HCT116 (cell line): ENCODE results near the gene KSR2. TPM values are rescaled to one million over a fixed set of nuclear protein-coding genes. Genes with fewer than 3 reads are reported as not detected.

ENCODE experiments used
- ATAC-seq: fragments of 200-7000 bp; cut with Tn5 transposase; 2 replicates; pipeline ENCODE4 v1.9.1; 2020; ENCODE audit warnings: mild to moderate bottlenecking, moderate library complexity
- BruUV-seq: library from RNA; stranded (reverse); fragments of 400-500 nt; replicated peaks from 2 replicates; lab custom pipeline; 2021; lab: Mats Ljungman, UMichigan
- CTCF ChIA-PET: fragments of 300-600 bp; sonication (Branson Sonifier 250); formaldehyde crosslinking; loops from one replicate; lab custom pipeline; 2021; ENCODE audit warnings: antibody characterized with exemption; lab: Charles Lee
- POLR2A ChIA-PET: fragments of 300-600, 350-600 bp; sonication (Branson Sonifier 250); formaldehyde crosslinking; loops from one replicate; lab custom pipeline; 2021; ENCODE audit warnings: antibody characterized with exemption; lab: Charles Lee
- RAD21 ChIA-PET, 2 experiments: fragments of 300-600 bp; sonication (Branson Sonifier 250); formaldehyde crosslinking; loops; one replicate each; lab custom pipeline; 2023; ENCODE audit warnings: low total read pairs in 2 of 2; ENCODE audit not compliant: uncharacterized antibody in 2 of 2, unreplicated experiment in 2 of 2, low non-redundant PET in 1 of 2; lab: Charles Lee
- DNase-seq: peaks from one replicate; pipeline ENCODE4 v3.0.0-alpha.2; 2010; ENCODE audit warnings: low read depth, low spot score
- H2AFZ ChIP-seq: fragments of 200-600 bp; shearing (Covaris generic), sonication (generic); 2 replicates; pipeline ENCODE4 v1.6.1; 2017; ENCODE audit warnings: low read depth, mixed run types, mixed read lengths, antibody characterized with exemption, low read length; ENCODE audit not compliant: poor library complexity, severe bottlenecking
- H3K27ac ChIP-seq: 2 replicates; pipeline ENCODE4 v1.5.1; 2012; ENCODE audit warnings: low read depth, low read length
- H3K27me3 ChIP-seq: fragments of 200-600 bp; sonication (generic); 2 replicates; pipeline ENCODE4 v1.6.1; 2016; ENCODE audit warnings: mixed run types, low read length, mixed read lengths; ENCODE audit not compliant: insufficient read depth
- H3K36me3 ChIP-seq, 2 experiments: fragments of 200-500 bp in 1 of 2; fragments of 200-600 bp in 1 of 2; sonication (Bioruptor generic) in 1 of 2; sonication (generic) in 1 of 2; 2 replicates each; pipeline versions ENCODE4 v1.5.1 to v1.6.1; 2014 to 2016; ENCODE audit warnings: low read length in 2 of 2, inconsistent platforms in 1 of 2, mixed read lengths in 1 of 2, mixed run types in 1 of 2; ENCODE audit not compliant: insufficient read depth in 2 of 2, control insufficient read depth in 1 of 2
- H3K4me1 ChIP-seq, 2 experiments: fragments of 200-600 bp in 1 of 2; sonication (generic) in 1 of 2; 2 replicates each; pipeline versions ENCODE4 v1.5.1 to v1.6.1; 2012 to 2017; ENCODE audit warnings: low read length in 2 of 2, inconsistent platforms in 1 of 2, mild to moderate bottlenecking in 1 of 2, mixed read lengths in 1 of 2, mixed run types in 1 of 2, moderate library complexity in 1 of 2; ENCODE audit not compliant: insufficient read depth in 2 of 2, control insufficient read depth in 1 of 2
- H3K4me2 ChIP-seq: fragments of 200-600 bp; sonication (generic); 2 replicates; pipeline ENCODE4 v1.6.1; 2017; ENCODE audit warnings: mixed run types, low read length, mixed read lengths
- H3K4me3 ChIP-seq, 2 experiments: fragments of 200-600 bp in 1 of 2; sonication (generic) in 1 of 2; replicated peaks in 1 of 2; 2 replicates each; pipeline ENCODE4 v1.5.1; 2011 to 2016; ENCODE audit warnings: low read length in 2 of 2, control low read depth in 1 of 2, low read depth in 1 of 2, mild to moderate bottlenecking in 1 of 2, mixed read lengths in 1 of 2, mixed run types in 1 of 2
- H3K79me2 ChIP-seq: fragments of 200-600 bp; sonication (generic); 2 replicates; pipeline ENCODE4 v1.6.1; 2017; ENCODE audit warnings: mild to moderate bottlenecking, mixed run types, low read length, moderate library complexity, mixed read lengths; ENCODE audit not compliant: insufficient read depth
- H3K9ac ChIP-seq: fragments of 200-600 bp; sonication (generic); 2 replicates; pipeline ENCODE4 v1.6.1; 2016; ENCODE audit warnings: low read length, mixed read lengths
- H3K9me2 ChIP-seq: fragments of 200-600 bp; sonication (generic), shearing (Covaris generic); 2 replicates; pipeline ENCODE4 v1.6.1; 2017; ENCODE audit warnings: mixed run types, mild to moderate bottlenecking, moderate library complexity; ENCODE audit not compliant: insufficient read depth
- H3K9me3 ChIP-seq, 2 experiments: fragments of 200-500 bp in 1 of 2; fragments of 200-600 bp in 1 of 2; sonication (Bioruptor generic) in 1 of 2; sonication (generic) in 1 of 2; 2 replicates each; pipeline ENCODE4 v1.6.1; 2014 to 2017; ENCODE audit warnings: low read length in 2 of 2, mixed read lengths in 2 of 2, inconsistent platforms in 1 of 2, low read depth in 1 of 2, mild to moderate bottlenecking in 1 of 2, mixed run types in 1 of 2, moderate library complexity in 1 of 2; ENCODE audit not compliant: control insufficient read depth in 1 of 2, insufficient read depth in 1 of 2
- H4K20me1 ChIP-seq: fragments of 200-600 bp; sonication (generic), shearing (Covaris generic); 2 replicates; pipeline ENCODE4 v1.6.1; 2017; ENCODE audit warnings: mixed run types, mild to moderate bottlenecking, moderate library complexity; ENCODE audit not compliant: insufficient read depth
- CBX3 ChIP-seq: IDR thresholded peaks from 2 replicates; pipeline ENCODE4 v1.6.1; 2012; ENCODE audit warnings: low read depth
- EGR1 ChIP-seq: IDR thresholded peaks from 2 replicates; pipeline ENCODE4 v1.6.1; 2012; ENCODE audit warnings: low read depth
- ELF1 ChIP-seq: IDR thresholded peaks from 2 replicates; pipeline ENCODE4 v1.6.1; 2012; ENCODE audit warnings: low read depth, borderline replicate concordance
- EZH2phosphoT487 ChIP-seq: fragments of 200-600 bp; IDR thresholded peaks from 2 replicates; pipeline ENCODE4 v1.6.1; 2018; ENCODE audit warnings: antibody characterized with exemption, borderline replicate concordance
- JUND ChIP-seq: IDR thresholded peaks from 2 replicates; pipeline ENCODE4 v1.6.1; 2012
- MAX ChIP-seq: IDR thresholded peaks from 2 replicates; pipeline ENCODE4 v1.6.1; 2012
- POLR2A ChIP-seq: IDR thresholded peaks from 2 replicates; pipeline ENCODE4 v1.7.0; 2011; ENCODE audit warnings: borderline replicate concordance; ENCODE audit not compliant: insufficient read depth, insufficient read length; ENCODE audit errors: extremely low read depth
- POLR2AphosphoS5 ChIP-seq: IDR thresholded peaks from 2 replicates; pipeline ENCODE4 v1.6.1; 2011; ENCODE audit warnings: mild to moderate bottlenecking, low read depth, low read length, moderate library complexity
- SRF ChIP-seq: IDR thresholded peaks from 2 replicates; pipeline ENCODE4 v1.6.1; 2012; ENCODE audit warnings: low read depth
- ZBTB33 ChIP-seq: IDR thresholded peaks from 2 replicates; pipeline ENCODE4 v1.6.1; 2011; ENCODE audit warnings: mild to moderate bottlenecking, low read length, moderate library complexity; ENCODE audit not compliant: insufficient replicate concordance; ENCODE audit errors: extremely low read depth
- ZFX ChIP-seq: fragments of 450-650 bp; IDR thresholded peaks from 2 replicates; pipeline ENCODE4 v1.6.1; 2017
- ZNF274 ChIP-seq: fragments of 200-500 bp; sonication (Bioruptor generic); IDR thresholded peaks from 2 replicates; pipeline ENCODE4 v1.6.1; 2014; ENCODE audit warnings: mild to moderate bottlenecking, low read depth, low read length, inconsistent platforms
- intact Hi-C: fragments of 100-400 bp; cut with micrococcal nuclease; formaldehyde crosslinking; loops from 2 replicates; pipeline ENCODE4 v1.10.0; 2022
- total RNA-seq: library from RNA; stranded (reverse); gene quantifications from one replicate; pipeline ENCODE4 v1.2.1, GENCODE V29; 2021; ENCODE audit not compliant: unreplicated experiment
- TF ChIP-seq, protein P1 (sequence below): IDR thresholded peaks from 2 replicates; pipeline ENCODE4 v1.6.1; 2012; ENCODE audit warnings: low read depth

The KSR2 gene
- total RNA-seq, 1 experiment from 2014 or later, result 10.1 TPM

GRCh38 chr12:117842630-117843029 lies 126.2 kb downstream of the KSR2 start:
- no peaks in the 10 kb centered on the region for H3K9me3 ChIP-seq
- H3K9ac ChIP-seq, result no peak overlapping the region
- DNase-seq (no peak), ATAC-seq (no peak)
- H3K79me2 ChIP-seq, result no peaks in the 10 kb centered on the region
- no peaks in the 10 kb centered on the region for H3K27me3 ChIP-seq
- POLR2A ChIA-PET, result no interaction called here
- no TSS peak for BruUV-seq
- no peak overlapping the region for H2AFZ ChIP-seq
- RAD21 ChIA-PET, result no interaction called here
- no peak overlapping the region for H3K4me2 ChIP-seq
- H3K36me3 ChIP-seq, result no peaks in the 10 kb centered on the region
- no peak for TF ChIP-seq CBX3
- TF ChIP-seq POLR2AphosphoS5, result no peak
- no peak for TF ChIP-seq ZNF274
- TF ChIP-seq MAX, result no peak
- TF ChIP-seq JUND, result no peak
- no peak for TF ChIP-seq EZH2phosphoT487
- TF ChIP-seq SRF, result no peak
- no peak for TF ChIP-seq ZFX
- no peak for TF ChIP-seq ZBTB33
- no peak for TF ChIP-seq EGR1
- TF ChIP-seq, protein P1, sequence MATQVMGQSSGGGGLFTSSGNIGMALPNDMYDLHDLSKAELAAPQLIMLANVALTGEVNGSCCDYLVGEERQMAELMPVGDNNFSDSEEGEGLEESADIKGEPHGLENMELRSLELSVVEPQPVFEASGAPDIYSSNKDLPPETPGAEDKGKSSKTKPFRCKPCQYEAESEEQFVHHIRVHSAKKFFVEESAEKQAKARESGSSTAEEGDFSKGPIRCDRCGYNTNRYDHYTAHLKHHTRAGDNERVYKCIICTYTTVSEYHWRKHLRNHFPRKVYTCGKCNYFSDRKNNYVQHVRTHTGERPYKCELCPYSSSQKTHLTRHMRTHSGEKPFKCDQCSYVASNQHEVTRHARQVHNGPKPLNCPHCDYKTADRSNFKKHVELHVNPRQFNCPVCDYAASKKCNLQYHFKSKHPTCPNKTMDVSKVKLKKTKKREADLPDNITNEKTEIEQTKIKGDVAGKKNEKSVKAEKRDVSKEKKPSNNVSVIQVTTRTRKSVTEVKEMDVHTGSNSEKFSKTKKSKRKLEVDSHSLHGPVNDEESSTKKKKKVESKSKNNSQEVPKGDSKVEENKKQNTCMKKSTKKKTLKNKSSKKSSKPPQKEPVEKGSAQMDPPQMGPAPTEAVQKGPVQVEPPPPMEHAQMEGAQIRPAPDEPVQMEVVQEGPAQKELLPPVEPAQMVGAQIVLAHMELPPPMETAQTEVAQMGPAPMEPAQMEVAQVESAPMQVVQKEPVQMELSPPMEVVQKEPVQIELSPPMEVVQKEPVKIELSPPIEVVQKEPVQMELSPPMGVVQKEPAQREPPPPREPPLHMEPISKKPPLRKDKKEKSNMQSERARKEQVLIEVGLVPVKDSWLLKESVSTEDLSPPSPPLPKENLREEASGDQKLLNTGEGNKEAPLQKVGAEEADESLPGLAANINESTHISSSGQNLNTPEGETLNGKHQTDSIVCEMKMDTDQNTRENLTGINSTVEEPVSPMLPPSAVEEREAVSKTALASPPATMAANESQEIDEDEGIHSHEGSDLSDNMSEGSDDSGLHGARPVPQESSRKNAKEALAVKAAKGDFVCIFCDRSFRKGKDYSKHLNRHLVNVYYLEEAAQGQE, result no peak
- TF ChIP-seq POLR2A, result no peak
- no peak for TF ChIP-seq ELF1
- H3K27ac ChIP-seq, result no peak overlapping the region
- no peak overlapping the region for H3K4me3 ChIP-seq
- no peaks in the 10 kb centered on the region for H4K20me1 ChIP-seq
- CTCF ChIA-PET, result no interaction called here
- no peaks in the 10 kb centered on the region for H3K4me1 ChIP-seq
- intact Hi-C loops, result no loop called here
- H3K9me2 ChIP-seq, result no peaks in the 10 kb centered on the region
